ENCODE data around the gene CTNNA2.

CTNNA2 gene

GRCh38 chr2:79850912-79851311 is 338.1 kb downstream of the CTNNA2 start:
- Histone ChIP-seq H3K27me3 (ENCODE audit: control insufficient read depth, insufficient read depth, low read length) (no peaks in the 10 kb centered on the region), H3K4me3 (ENCODE audit: low read depth, low read length) (no peak overlapping the region), H3K4me1 (ENCODE audit: control insufficient read depth, insufficient read depth, low read length) (peaks cover 15% of the 10 kb centered on the region), H3K27ac (ENCODE audit: low read depth, low read length) (no peak overlapping the region), H3K9me3 (ENCODE audit: control insufficient read depth, insufficient read depth, low read depth, low read length) (no peaks in the 10 kb centered on the region), H3K9ac (ENCODE audit: low read length) (no peak overlapping the region), H3K36me3 (ENCODE audit: control insufficient read depth, insufficient read depth, low read length) (no peaks in the 10 kb centered on the region)

GRCh38 chr2:79855264-79856006 is 342.6 kb downstream of the CTNNA2 start:
- peaks cover 2% of the 10 kb centered on the region; the same call in 1 of the 2 replicates for H3K4me1 ChIP-seq (ENCODE audit: control insufficient read depth, insufficient read depth, low read length)
- no peaks in the 10 kb centered on the region for H3K36me3 ChIP-seq (ENCODE audit: control insufficient read depth, insufficient read depth, low read length)
- no peak overlapping the region for H3K9ac ChIP-seq (ENCODE audit: low read length)
- no peak overlapping the region for H3K27ac ChIP-seq (ENCODE audit: low read depth, low read length)
- H3K27me3 ChIP-seq (ENCODE audit: control insufficient read depth, insufficient read depth, low read length): no peaks in the 10 kb centered on the region
- no peaks in the 10 kb centered on the region for H3K9me3 ChIP-seq (ENCODE audit: control insufficient read depth, insufficient read depth, low read depth, low read length)
- H3K4me3 ChIP-seq (ENCODE audit: low read depth, low read length): no peak overlapping the region

GRCh38 chr2:79857888-79858287 is 345.0 kb downstream of the CTNNA2 start:
- Histone ChIP-seq H3K27ac (ENCODE audit: low read depth, low read length) (no peak overlapping the region), H3K36me3 (ENCODE audit: control insufficient read depth, insufficient read depth, low read length) (no peaks in the 10 kb centered on the region), H3K27me3 (ENCODE audit: control insufficient read depth, insufficient read depth, low read length) (no peaks in the 10 kb centered on the region), H3K9ac (ENCODE audit: low read length) (no peak overlapping the region), H3K4me3 (ENCODE audit: low read depth, low read length) (no peak overlapping the region), H3K9me3 (ENCODE audit: control insufficient read depth, insufficient read depth, low read depth, low read length) (no peaks in the 10 kb centered on the region), H3K4me1 (ENCODE audit: control insufficient read depth, insufficient read depth, low read length) (peaks cover 9% of the 10 kb centered on the region; the same call in 1 of the 2 replicates)

- Histone ChIP-seq H3K9me3 (ENCODE audit: control insufficient read depth, insufficient read depth, low read depth, low read length) (no peaks in the 10 kb centered on the region), H3K4me1 (ENCODE audit: control insufficient read depth, insufficient read depth, low read length) (peaks cover 7% of the 10 kb centered on the region; the same call in 1 of the 2 replicates), H3K27ac (ENCODE audit: low read depth, low read length) (no peak overlapping the region), H3K27me3 (ENCODE audit: control insufficient read depth, insufficient read depth, low read length) (no peaks in the 10 kb centered on the region), H3K4me3 (ENCODE audit: low read depth, low read length) (no peak overlapping the region), H3K9ac (ENCODE audit: low read length) (no peak overlapping the region), H3K36me3 (ENCODE audit: control insufficient read depth, insufficient read depth, low read length) (no peaks in the 10 kb centered on the region)
Observed at GRCh38 chr2:79860228-79861058, 347.6 kb downstream of the CTNNA2 start.

GRCh38 chr2:79861059-79861374 is 348.2 kb downstream of the CTNNA2 start:
- H3K27ac ChIP-seq (ENCODE audit: low read depth, low read length): no peak overlapping the region
- H3K9ac ChIP-seq (ENCODE audit: low read length): no peak overlapping the region
- H3K4me3 ChIP-seq (ENCODE audit: low read depth, low read length): no peak overlapping the region
- no peaks in the 10 kb centered on the region for H3K36me3 ChIP-seq (ENCODE audit: control insufficient read depth, insufficient read depth, low read length)
- H3K9me3 ChIP-seq (ENCODE audit: control insufficient read depth, insufficient read depth, low read depth, low read length): no peaks in the 10 kb centered on the region
- H3K4me1 ChIP-seq (ENCODE audit: control insufficient read depth, insufficient read depth, low read length): peaks cover 7% of the 10 kb centered on the region; the same call in 1 of the 2 replicates
- no peaks in the 10 kb centered on the region for H3K27me3 ChIP-seq (ENCODE audit: control insufficient read depth, insufficient read depth, low read length)

GRCh38 chr2:79862756-79863155 is 349.9 kb downstream of the CTNNA2 start:
- Histone ChIP-seq H3K4me1 (ENCODE audit: control insufficient read depth, insufficient read depth, low read length) (peaks cover 7% of the 10 kb centered on the region; the same call in 1 of the 2 replicates), H3K27ac (ENCODE audit: low read depth, low read length) (no peak overlapping the region), H3K9me3 (ENCODE audit: control insufficient read depth, insufficient read depth, low read depth, low read length) (no peaks in the 10 kb centered on the region), H3K27me3 (ENCODE audit: control insufficient read depth, insufficient read depth, low read length) (no peaks in the 10 kb centered on the region), H3K4me3 (ENCODE audit: low read depth, low read length) (no peak overlapping the region), H3K36me3 (ENCODE audit: control insufficient read depth, insufficient read depth, low read length) (no peaks in the 10 kb centered on the region), H3K9ac (ENCODE audit: low read length) (no peak overlapping the region)

- Histone ChIP-seq H3K27ac (ENCODE audit: low read depth, low read length) (no peak overlapping the region), H3K27me3 (ENCODE audit: control insufficient read depth, insufficient read depth, low read length) (no peaks in the 10 kb centered on the region), H3K9ac (ENCODE audit: low read length) (no peak overlapping the region), H3K4me3 (ENCODE audit: low read depth, low read length) (no peak overlapping the region), H3K36me3 (ENCODE audit: control insufficient read depth, insufficient read depth, low read length) (no peaks in the 10 kb centered on the region), H3K9me3 (ENCODE audit: control insufficient read depth, insufficient read depth, low read depth, low read length) (no peaks in the 10 kb centered on the region), H3K4me1 (ENCODE audit: control insufficient read depth, insufficient read depth, low read length) (no peaks in the 10 kb centered on the region)
Observed at GRCh38 chr2:79872656-79873055, 359.8 kb downstream of the CTNNA2 start.

GRCh38 chr2:79874015-79874414 is 361.2 kb downstream of the CTNNA2 start:
- no peak overlapping the region for H3K9ac ChIP-seq (ENCODE audit: low read length)
- H3K36me3 ChIP-seq (ENCODE audit: control insufficient read depth, insufficient read depth, low read length): no peaks in the 10 kb centered on the region
- no peak overlapping the region for H3K27ac ChIP-seq (ENCODE audit: low read depth, low read length)
- no peaks in the 10 kb centered on the region for H3K27me3 ChIP-seq (ENCODE audit: control insufficient read depth, insufficient read depth, low read length)
- H3K9me3 ChIP-seq (ENCODE audit: control insufficient read depth, insufficient read depth, low read depth, low read length): no peaks in the 10 kb centered on the region
- no peak overlapping the region for H3K4me3 ChIP-seq (ENCODE audit: low read depth, low read length)
- H3K4me1 ChIP-seq (ENCODE audit: control insufficient read depth, insufficient read depth, low read length): no peaks in the 10 kb centered on the region

GRCh38 chr2:79876430-79876829 is 363.6 kb downstream of the CTNNA2 start:
- H3K4me1 ChIP-seq (ENCODE audit: control insufficient read depth, insufficient read depth, low read length): no peaks in the 10 kb centered on the region
- no peak overlapping the region for H3K9ac ChIP-seq (ENCODE audit: low read length)
- no peaks in the 10 kb centered on the region for H3K9me3 ChIP-seq (ENCODE audit: control insufficient read depth, insufficient read depth, low read depth, low read length)
- H3K4me3 ChIP-seq (ENCODE audit: low read depth, low read length): no peak overlapping the region
- no peak overlapping the region for H3K27ac ChIP-seq (ENCODE audit: low read depth, low read length)
- no peaks in the 10 kb centered on the region for H3K27me3 ChIP-seq (ENCODE audit: control insufficient read depth, insufficient read depth, low read length)
- H3K36me3 ChIP-seq (ENCODE audit: control insufficient read depth, insufficient read depth, low read length): no peaks in the 10 kb centered on the region

GRCh38 chr2:79882548-79882947 is 369.7 kb downstream of the CTNNA2 start:
- Histone ChIP-seq H3K36me3 (ENCODE audit: control insufficient read depth, insufficient read depth, low read length) (no peaks in the 10 kb centered on the region), H3K4me1 (ENCODE audit: control insufficient read depth, insufficient read depth, low read length) (peaks cover 7% of the 10 kb centered on the region; the same call in 1 of the 2 replicates), H3K4me3 (ENCODE audit: low read depth, low read length) (no peak overlapping the region), H3K27me3 (ENCODE audit: control insufficient read depth, insufficient read depth, low read length) (no peaks in the 10 kb centered on the region), H3K9ac (ENCODE audit: low read length) (no peak overlapping the region), H3K9me3 (ENCODE audit: control insufficient read depth, insufficient read depth, low read depth, low read length) (no peaks in the 10 kb centered on the region), H3K27ac (ENCODE audit: low read depth, low read length) (no peak overlapping the region)

- Histone ChIP-seq H3K27me3 (ENCODE audit: control insufficient read depth, insufficient read depth, low read length) (no peaks in the 10 kb centered on the region), H3K9me3 (ENCODE audit: control insufficient read depth, insufficient read depth, low read depth, low read length) (no peaks in the 10 kb centered on the region), H3K4me3 (ENCODE audit: low read depth, low read length) (no peak overlapping the region), H3K36me3 (ENCODE audit: control insufficient read depth, insufficient read depth, low read length) (no peaks in the 10 kb centered on the region), H3K9ac (ENCODE audit: low read length) (no peak overlapping the region), H3K4me1 (ENCODE audit: control insufficient read depth, insufficient read depth, low read length) (peaks cover 10% of the 10 kb centered on the region), H3K27ac (ENCODE audit: low read depth, low read length) (no peak overlapping the region)
Observed at GRCh38 chr2:79887747-79888374, 375.0 kb downstream of the CTNNA2 start.

Measured in HUES6 (cell line).